Liver (tissue), 3 donors: ENCODE results near the gene UBE2Q2.

Source experiments
- EGR1 ChIP-seq, 2 donors: IDR thresholded peaks; 2 replicates each; pipeline ENCODE4 v1.6.1; 2016 to 2018; ENCODE audit warnings: antibody characterized with exemption in 2 of 2, low read depth in 2 of 2
- FOXA1 ChIP-seq: IDR thresholded peaks from 2 replicates; pipeline ENCODE4 v1.6.1; 2016; ENCODE audit warnings: antibody characterized with exemption
- GABPA ChIP-seq, 2 donors: IDR thresholded peaks in 1 of 2; conservative IDR thresholded peaks in 1 of 2; 2 replicates each; pipeline ENCODE4 v1.6.1; 2016; ENCODE audit warnings: antibody characterized with exemption in 2 of 2, mild to moderate bottlenecking in 1 of 2, moderate library complexity in 1 of 2
- JUND ChIP-seq, 2 donors: IDR thresholded peaks; 2 replicates each; pipeline ENCODE4 v1.6.1; 2016; ENCODE audit warnings: antibody characterized with exemption in 2 of 2
- NR2F2 ChIP-seq: IDR thresholded peaks from 2 replicates; pipeline ENCODE4 v1.6.1; 2016; ENCODE audit warnings: antibody characterized with exemption
- RAD21 ChIP-seq, 2 donors: IDR thresholded peaks; 2 replicates each; pipeline ENCODE4 v1.6.1; 2016; ENCODE audit warnings: antibody characterized with exemption in 2 of 2, mild to moderate bottlenecking in 2 of 2
- SP1 ChIP-seq: IDR thresholded peaks from 2 replicates; pipeline ENCODE4 v1.6.1; 2018; ENCODE audit warnings: antibody characterized with exemption, mild to moderate bottlenecking
- TAF1 ChIP-seq: conservative IDR thresholded peaks from 2 replicates; pipeline ENCODE4 v1.6.1; 2016; ENCODE audit warnings: antibody characterized with exemption, mild to moderate bottlenecking
- YY1 ChIP-seq: IDR thresholded peaks from 2 replicates; pipeline ENCODE4 v1.6.1; 2016; ENCODE audit warnings: antibody characterized with exemption, mild to moderate bottlenecking
- TF ChIP-seq, protein P1 (sequence below): fragments of 150-350 bp; IDR thresholded peaks from 2 replicates; pipeline ENCODE4 v1.5.1; 2017; ENCODE audit warnings: improper control_type of control experiment, low read depth, low read length; ENCODE audit not compliant: missing input control
- TF ChIP-seq, protein P2 (sequence below): IDR thresholded peaks from 2 replicates; pipeline ENCODE4 v1.6.1; 2016; ENCODE audit warnings: antibody characterized with exemption, mild to moderate bottlenecking
- TF ChIP-seq, protein P3 (sequence below): IDR thresholded peaks from 2 replicates; pipeline ENCODE4 v1.6.1; 2016; ENCODE audit warnings: antibody characterized with exemption
- TF ChIP-seq, protein P4 (sequence below): IDR thresholded peaks from 2 replicates; pipeline ENCODE4 v1.6.1; 2016; ENCODE audit warnings: antibody characterized with exemption
- donor health status: healthy.
- donor health status: healthy.

DNA sequence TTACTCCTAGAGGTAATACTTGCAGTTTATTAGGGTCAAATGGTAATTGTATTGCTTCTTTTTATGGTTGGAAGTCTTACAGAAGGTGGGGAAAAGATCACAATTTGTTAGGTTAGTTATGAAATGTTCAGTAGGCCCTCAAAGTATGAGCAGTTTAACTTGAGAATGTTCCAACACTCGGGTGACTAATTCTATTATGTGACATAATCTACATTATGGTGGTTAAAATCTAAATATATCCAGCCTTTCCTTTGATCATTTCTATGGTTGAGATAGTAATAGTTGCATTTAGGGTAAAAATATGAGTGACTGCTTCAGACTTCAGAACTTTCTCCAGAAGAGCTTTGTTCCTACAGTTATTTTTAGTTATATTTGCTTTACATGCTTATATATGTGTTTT lies 40.8 kb downstream of the UBE2Q2 start:
- TF ChIP-seq, protein P1, sequence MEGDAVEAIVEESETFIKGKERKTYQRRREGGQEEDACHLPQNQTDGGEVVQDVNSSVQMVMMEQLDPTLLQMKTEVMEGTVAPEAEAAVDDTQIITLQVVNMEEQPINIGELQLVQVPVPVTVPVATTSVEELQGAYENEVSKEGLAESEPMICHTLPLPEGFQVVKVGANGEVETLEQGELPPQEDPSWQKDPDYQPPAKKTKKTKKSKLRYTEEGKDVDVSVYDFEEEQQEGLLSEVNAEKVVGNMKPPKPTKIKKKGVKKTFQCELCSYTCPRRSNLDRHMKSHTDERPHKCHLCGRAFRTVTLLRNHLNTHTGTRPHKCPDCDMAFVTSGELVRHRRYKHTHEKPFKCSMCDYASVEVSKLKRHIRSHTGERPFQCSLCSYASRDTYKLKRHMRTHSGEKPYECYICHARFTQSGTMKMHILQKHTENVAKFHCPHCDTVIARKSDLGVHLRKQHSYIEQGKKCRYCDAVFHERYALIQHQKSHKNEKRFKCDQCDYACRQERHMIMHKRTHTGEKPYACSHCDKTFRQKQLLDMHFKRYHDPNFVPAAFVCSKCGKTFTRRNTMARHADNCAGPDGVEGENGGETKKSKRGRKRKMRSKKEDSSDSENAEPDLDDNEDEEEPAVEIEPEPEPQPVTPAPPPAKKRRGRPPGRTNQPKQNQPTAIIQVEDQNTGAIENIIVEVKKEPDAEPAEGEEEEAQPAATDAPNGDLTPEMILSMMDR: no peak
- TF ChIP-seq, protein P2, sequence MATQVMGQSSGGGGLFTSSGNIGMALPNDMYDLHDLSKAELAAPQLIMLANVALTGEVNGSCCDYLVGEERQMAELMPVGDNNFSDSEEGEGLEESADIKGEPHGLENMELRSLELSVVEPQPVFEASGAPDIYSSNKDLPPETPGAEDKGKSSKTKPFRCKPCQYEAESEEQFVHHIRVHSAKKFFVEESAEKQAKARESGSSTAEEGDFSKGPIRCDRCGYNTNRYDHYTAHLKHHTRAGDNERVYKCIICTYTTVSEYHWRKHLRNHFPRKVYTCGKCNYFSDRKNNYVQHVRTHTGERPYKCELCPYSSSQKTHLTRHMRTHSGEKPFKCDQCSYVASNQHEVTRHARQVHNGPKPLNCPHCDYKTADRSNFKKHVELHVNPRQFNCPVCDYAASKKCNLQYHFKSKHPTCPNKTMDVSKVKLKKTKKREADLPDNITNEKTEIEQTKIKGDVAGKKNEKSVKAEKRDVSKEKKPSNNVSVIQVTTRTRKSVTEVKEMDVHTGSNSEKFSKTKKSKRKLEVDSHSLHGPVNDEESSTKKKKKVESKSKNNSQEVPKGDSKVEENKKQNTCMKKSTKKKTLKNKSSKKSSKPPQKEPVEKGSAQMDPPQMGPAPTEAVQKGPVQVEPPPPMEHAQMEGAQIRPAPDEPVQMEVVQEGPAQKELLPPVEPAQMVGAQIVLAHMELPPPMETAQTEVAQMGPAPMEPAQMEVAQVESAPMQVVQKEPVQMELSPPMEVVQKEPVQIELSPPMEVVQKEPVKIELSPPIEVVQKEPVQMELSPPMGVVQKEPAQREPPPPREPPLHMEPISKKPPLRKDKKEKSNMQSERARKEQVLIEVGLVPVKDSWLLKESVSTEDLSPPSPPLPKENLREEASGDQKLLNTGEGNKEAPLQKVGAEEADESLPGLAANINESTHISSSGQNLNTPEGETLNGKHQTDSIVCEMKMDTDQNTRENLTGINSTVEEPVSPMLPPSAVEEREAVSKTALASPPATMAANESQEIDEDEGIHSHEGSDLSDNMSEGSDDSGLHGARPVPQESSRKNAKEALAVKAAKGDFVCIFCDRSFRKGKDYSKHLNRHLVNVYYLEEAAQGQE: no peak
- TF ChIP-seq SP1 (no peak), YY1 (no peak), TAF1 (no peak), GABPA (IDR thresholded peaks at IDR 0.05 in 1 of 2, conservative IDR thresholded peaks at IDR 0.05 in 1 of 2) (no peak), JUND (IDR thresholded peaks at IDR 0.05) (no peak), RAD21 (IDR thresholded peaks at IDR 0.05) (no peak), FOXA1 (no peak), NR2F2 (no peak), EGR1 (IDR thresholded peaks at IDR 0.05; ENCODE audit: low read depth in 2 of 2) (no peak)
- TF ChIP-seq, protein P3, sequence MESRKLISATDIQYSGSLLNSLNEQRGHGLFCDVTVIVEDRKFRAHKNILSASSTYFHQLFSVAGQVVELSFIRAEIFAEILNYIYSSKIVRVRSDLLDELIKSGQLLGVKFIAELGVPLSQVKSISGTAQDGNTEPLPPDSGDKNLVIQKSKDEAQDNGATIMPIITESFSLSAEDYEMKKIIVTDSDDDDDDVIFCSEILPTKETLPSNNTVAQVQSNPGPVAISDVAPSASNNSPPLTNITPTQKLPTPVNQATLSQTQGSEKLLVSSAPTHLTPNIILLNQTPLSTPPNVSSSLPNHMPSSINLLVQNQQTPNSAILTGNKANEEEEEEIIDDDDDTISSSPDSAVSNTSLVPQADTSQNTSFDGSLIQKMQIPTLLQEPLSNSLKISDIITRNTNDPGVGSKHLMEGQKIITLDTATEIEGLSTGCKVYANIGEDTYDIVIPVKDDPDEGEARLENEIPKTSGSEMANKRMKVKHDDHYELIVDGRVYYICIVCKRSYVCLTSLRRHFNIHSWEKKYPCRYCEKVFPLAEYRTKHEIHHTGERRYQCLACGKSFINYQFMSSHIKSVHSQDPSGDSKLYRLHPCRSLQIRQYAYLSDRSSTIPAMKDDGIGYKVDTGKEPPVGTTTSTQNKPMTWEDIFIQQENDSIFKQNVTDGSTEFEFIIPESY: no peak
- TF ChIP-seq, protein P4, sequence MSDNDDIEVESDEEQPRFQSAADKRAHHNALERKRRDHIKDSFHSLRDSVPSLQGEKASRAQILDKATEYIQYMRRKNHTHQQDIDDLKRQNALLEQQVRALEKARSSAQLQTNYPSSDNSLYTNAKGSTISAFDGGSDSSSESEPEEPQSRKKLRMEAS: no peak
